ENCODE data around the gene NCF2.

NCF2 gene

DNA sequence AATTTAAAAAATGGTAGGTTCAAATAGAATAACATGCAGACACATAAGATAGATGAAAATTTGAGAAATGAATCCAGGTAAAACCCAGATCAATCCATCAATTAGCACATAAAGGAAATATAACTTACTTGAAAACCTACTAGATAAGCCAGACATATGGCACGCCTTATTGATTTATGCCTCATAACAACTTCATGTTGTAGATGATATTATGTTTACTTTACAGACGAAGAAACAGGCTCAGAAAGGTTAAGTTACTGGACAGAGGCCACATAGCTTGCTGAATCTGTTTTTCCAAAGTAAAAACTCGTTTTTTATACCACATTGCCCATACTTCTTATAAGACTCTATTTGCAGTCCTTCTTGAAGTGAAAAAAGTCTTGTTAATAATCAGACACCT, 22.1 kb upstream of the NCF2 start:
- in situ Hi-C loops (cut with HindIII; ENCODE audit: low sequenced_read_pairs) = no loop called here

DNA sequence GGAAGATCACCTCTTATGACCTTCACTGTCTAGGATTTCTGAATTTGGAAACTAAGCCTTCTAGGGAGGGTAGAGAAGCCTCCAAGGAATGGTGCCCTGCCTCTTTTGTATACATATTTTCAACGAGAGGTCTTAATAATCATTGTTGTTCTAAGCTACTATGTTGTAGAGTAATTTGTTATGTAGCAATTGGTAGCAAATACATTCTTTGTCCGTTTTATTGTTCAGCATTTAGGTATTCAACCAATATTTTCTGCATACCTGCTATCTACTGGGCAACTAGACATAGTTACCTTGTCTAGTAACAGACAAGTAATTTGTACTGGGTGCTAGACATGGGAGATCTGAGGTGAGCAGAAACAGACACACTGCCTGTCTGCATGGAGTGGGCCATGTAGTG, 20.8 kb upstream of the NCF2 start:
- in situ Hi-C loops (cut with HindIII; ENCODE audit: low sequenced_read_pairs) = no loop called here

DNA sequence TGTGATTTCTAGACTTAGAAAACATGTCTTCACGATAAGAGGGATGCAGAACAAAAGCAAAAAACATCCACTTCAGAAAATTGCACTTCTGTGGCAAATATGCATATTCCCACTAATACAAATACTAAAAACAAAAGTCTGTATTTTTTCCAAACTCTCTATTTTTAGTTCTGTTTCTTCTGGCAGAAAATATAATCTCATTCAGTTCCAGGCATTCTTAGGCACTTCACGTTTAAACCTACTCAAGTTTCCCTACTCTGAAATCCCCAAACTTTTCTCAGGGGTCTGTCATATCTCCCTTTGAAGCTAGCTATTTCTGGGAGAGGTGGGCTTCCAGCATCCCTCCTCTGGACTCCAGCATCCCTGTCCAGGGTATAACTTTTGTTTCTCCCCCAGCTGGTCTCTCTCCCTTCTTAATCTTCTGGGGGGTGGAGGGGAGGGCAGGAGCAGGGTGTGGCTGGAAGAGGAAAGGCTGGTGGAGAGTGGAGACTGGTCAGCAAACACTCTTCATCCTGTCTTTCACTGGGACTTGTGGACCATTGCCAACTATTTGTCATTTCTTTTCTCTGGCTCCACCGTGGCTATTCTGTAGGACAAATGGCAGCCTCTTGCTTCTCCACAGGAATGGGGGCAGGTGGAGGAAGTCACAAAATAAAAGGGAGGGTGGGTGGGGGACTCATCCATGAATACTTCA, 19.6 kb upstream of the NCF2 start:
- in situ Hi-C loops (cut with HindIII; ENCODE audit: low sequenced_read_pairs) = no loop called here

DNA sequence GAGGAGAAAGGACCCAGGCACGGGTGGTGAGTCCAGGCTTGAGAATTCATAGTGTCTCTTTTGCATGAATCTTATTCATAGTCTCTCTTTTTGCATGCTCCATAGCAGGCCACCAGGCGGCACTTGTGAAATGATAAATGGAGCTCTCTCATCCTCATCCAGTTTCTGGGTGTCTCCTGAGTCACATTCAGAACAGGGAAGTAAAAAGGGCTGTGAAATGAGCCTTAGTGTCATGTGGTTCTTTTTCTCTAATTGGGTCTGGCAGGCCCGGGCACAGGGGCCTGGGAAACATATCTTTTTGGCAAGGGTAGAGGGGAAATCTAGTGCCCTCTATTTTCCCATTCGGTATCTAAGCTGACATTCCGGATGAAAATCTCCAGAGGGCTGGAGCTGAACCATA, 19.1 kb upstream of the NCF2 start:
- in situ Hi-C loops (cut with HindIII; ENCODE audit: low sequenced_read_pairs) = no loop called here

DNA sequence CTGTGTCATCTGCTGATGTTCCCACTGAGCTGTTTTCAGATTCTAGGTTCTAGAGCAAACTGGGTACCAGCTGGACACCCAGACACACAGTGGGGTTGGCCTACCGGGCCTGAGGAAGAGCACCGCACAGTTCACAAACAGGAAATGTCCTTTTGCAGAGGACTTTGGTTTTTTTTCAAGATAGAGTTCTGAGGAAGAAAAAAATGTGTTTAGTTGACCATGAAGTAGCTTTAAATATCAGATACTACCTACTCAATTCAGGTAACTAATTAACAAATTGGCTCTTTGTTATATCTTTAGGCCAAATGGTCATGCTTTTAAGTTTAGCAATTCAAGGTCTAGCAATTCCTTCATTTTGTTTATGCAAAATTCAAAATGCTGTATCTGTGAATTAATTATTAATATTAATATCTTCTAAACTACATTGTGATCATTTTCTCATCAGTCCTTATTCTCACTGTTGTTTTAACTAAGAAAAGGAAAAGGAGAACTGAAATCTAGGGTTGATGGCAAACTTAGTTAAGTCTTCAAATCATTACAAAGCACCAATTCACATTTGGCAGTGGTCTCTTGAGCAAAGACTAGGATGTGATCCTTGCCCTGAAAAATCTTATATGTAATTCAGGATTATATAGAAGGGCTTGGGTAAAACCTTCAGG, 17.2 kb upstream of the NCF2 start:
- in situ Hi-C loops (cut with HindIII; ENCODE audit: low sequenced_read_pairs) = no loop called here

DNA sequence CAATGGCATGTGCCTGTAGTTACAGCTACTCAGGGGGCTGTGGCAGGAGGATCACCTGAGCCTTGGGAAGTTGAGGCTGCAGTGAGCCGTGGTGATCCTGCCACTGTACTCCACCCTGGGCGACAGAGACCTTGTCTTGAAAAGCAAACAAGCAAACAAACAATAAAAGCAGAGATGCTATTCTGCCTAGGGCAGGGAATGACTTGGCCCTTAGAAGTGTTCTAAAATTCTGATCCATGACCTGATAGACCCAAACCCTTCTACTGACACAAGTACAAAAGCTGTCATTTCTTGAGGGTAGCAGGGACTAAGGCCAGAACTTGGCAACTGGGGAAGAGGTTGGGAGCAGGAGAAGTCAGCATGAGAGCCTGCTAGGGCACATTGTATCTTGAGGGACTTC, 15.6 kb upstream of the NCF2 start:
- in situ Hi-C loops (cut with HindIII; ENCODE audit: low sequenced_read_pairs) = no loop called here

DNA sequence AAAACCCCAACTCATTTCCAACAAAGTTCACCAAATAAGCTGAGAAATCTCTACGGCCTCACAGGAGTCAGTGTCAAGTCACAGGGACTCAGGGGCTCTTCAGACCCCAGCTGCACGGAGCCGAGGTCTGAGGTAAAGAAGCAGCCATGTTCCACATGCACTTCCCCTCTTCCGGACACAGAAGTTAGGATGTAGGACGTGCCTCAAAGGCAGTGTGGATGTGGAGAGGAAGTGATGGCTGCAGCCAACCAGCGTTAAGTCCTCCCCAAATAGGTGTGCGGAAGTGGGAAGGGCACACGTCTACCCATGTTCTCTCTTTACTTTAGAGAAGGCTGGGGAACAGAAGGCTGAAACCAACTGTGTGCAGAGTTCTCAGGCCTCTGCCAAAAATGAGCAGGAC, 14.6 kb upstream of the NCF2 start:
- in situ Hi-C loops (cut with HindIII; ENCODE audit: low sequenced_read_pairs) = no loop called here

DNA sequence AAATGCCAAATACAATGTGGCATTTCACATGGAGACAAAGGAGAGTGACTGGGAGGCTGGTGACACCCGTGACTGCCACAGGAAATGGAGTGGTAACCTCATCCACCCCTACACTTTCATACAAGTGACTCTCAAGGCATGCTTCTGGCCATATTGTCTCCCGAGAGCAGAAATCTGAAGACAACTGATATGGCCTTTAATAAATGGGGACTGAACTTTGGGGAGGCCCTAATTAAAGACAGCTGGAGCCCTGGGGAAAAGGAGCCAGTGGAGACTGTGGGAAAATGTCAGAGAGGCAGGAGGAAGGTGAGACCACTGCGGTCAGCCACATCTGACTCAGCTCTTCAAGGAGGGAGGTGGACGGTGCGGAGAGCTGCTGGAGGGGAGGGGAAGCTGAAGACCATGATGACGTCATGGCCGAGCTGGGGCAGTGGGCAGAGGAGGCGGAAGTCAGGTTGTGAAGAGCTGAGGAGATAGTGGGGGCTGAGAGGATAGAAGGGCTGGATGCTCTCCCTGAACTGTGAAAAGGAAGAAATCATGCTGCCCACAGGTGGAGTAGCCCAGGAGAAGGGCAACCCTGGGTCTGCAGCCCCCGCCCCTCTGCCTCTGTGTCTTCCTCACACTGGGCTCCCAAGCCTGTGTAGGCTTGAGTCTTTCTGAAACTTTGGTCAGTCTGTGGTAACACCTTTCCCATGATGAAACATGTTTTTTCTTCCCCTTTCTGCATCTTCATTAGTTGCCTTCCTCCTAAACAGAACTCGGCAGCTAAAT, 14.0 kb upstream of the NCF2 start:
- in situ Hi-C loops (cut with HindIII; ENCODE audit: low sequenced_read_pairs) = no loop called here

DNA sequence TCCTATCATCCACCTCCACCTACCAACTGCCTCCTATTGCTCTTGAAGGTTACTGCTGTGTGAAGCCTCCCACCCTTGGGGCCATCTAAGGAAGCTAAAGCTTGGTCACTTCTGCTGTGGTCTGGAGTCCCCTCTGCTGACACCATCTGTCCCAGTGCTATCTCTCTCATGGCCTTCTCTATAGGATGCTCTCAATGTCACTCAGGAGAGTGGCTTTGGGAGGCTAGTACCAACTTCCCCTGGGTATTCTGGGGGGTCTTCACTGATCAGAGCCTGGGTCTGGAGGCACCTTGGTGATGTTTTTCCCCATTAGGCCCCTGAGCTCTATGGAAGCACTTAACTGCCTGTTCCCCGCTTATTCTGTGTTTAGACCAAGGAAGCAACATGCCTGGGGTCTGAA, 12.3 kb upstream of the NCF2 start:
- in situ Hi-C loops (cut with HindIII; ENCODE audit: low sequenced_read_pairs) = no loop called here

DNA sequence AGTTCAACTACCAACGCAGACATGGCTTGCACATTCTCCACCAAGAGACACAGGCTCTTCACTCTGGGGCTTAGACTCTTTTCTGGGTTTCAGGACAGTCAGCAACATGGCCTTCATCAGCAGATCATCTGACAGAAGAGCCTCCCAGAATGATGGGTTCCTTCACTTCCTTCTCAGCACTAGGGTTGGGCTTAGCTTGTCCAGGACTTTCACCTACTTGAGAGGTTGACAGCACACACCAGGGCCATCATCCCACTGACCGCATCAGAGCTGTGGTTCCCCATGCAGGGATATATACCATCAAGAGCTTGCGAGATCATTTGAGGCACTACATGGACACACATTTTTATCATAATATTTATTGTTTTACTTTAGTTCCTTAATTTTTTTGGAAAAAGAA, 10.4 kb upstream of the NCF2 start:
- in situ Hi-C loops (cut with HindIII; ENCODE audit: low sequenced_read_pairs) = no loop called here

DNA sequence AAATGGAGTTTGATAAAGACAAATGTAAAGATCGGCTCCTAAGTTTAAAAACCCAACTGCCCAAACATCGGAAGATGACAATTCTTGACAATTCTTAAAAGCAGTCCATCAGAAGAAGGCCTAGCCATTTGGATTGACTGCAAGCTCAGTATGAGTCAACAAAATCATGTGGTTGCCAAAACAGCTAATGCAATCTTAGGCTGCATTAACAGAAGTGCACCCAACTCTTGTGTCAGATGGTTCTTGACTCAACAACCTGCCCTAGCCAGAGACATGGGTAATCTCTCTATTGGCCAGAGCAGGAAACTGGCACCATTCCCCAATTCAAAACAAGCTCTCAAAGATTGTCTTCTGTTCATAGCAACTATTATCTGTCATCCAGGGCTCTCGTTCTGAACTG, 9.9 kb upstream of the NCF2 start:
- in situ Hi-C loops (cut with HindIII; ENCODE audit: low sequenced_read_pairs) = no loop called here

DNA sequence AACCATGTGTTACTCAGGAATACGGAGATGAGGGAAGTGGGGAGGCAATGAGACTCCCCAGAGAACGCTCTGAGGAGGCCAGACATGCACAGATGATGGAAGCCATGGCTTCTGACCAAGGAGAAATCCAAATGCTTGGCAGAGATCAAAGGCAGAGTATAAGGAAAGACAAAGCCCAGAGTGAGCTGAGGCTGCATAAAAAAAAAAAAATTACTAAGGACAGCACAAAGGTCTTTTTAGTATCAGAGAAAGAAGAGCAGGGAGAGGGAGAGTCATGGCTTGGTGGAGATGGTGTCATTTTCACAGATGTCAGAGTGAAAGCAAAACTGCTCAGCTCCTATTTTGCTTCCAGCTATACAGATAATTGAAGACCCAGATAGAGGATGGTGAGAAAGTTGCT, 8.1 kb upstream of the NCF2 start:
- in situ Hi-C loops (cut with HindIII; ENCODE audit: low sequenced_read_pairs) = no loop called here

DNA sequence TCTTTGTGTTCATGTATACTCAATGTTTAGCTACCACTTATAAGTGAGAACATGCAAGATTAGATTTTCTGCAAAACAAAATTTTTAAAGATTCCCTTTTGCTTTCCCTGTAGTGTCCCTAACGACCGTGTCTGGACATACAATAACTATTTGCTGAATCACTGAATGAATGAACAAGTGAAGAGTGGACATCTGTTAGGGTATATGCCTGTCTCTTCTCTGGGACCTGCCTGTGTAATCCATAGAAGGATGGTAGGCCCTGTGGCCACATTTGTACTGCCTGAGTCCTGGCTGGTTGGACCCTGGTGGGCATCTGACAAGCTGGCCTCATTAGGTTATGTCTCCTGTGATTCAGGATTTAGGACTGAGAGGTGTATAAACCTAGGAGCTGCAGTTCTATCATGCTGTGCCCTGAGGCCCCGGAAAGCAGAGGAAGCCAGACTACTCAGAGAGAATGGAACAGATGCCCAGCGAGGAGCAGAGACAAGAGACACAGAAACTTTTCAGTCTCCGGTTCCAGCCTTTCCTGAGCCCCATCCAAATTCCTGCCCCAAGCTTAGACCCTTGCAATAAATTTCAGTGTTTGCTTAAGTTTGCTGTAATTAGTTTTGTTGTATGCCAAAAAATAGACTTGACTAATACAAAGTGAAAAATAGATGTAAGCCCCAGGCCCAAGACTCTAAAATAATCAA, 7.5 kb upstream of the NCF2 start:
- in situ Hi-C loops (cut with HindIII; ENCODE audit: low sequenced_read_pairs) = no loop called here

DNA sequence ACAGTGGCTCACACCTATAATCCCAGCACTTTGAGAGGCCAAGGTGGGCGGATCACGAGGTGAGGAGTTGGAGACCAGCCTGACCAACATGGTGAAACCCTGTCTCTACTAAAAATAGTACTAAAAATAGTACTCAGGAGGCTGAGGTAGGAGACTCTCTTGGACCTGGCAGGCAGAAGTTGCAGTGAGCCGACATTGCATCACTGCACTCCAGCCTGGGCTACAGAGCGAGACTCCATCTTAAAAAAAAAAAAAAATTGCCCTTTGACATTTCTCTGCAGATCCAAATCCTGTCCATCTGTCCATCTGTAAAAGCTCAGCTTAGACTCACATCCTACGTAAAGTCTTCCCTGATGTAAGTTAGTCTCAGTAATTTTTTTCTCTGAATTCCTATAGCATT, 6.2 kb upstream of the NCF2 start:
- in situ Hi-C loops (cut with HindIII; ENCODE audit: low sequenced_read_pairs) = no loop called here

DNA sequence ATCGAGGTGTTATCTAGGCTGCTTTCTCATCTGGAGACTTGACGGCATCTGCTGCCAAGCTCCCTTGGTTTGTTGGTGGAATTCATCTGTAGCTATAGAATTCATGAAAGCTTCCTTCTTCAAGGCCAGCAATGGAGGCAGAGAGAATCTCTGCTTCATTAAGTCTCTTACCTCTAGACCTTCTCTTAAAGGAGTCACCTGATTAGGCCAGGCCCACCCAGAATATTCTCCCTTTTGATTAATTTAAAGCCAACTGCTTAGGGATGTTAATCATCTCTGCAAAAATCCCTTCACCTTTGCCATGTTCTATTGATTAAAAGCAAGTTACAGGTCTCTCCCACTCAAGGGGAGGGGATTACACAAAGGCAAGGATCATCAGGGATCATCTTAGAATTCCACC, 5.3 kb upstream of the NCF2 start:
- in situ Hi-C loops (cut with HindIII; ENCODE audit: low sequenced_read_pairs) = no loop called here

DNA sequence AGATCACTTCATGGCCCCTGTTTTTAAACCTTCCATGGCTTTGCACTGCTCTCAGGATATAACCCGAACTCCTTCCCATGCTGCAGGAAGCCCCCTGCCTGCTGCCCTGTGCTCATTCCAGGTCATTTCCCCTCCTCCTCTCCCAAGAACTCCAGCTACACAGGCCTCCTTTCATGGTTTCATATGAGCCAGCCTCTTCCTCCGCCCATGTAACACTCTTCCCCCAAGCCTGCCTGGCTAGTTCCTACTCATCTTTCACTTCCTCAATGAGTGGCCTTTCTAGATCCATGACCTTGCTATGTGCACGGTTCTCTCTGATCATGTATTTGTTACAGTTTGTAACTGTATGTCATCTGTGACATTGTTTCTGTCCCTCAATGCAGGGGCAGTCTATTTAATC, 3.1 kb upstream of the NCF2 start:
- in situ Hi-C loops (cut with HindIII; ENCODE audit: low sequenced_read_pairs) = no loop called here

DNA sequence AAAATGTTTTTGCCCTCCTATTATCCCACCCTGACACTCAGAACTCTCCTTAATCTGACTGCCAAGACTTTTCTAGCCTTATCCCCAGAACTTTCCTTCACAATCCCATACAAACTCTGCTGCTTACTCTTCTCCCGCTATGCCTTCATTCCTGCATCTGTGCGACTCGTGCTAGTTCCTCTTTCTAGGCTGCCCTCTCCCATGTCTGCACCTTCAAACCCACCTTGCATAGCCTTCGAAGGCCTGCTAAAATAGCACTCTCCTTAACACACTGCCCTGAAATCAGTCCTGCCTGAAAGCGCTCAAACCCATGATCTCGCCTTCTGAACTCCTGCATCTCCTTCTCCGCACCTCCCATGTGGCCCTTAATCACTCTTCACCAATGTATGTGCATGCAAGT, 2.5 kb upstream of the NCF2 start:
- in situ Hi-C loops (cut with HindIII; ENCODE audit: low sequenced_read_pairs) = no loop called here

DNA sequence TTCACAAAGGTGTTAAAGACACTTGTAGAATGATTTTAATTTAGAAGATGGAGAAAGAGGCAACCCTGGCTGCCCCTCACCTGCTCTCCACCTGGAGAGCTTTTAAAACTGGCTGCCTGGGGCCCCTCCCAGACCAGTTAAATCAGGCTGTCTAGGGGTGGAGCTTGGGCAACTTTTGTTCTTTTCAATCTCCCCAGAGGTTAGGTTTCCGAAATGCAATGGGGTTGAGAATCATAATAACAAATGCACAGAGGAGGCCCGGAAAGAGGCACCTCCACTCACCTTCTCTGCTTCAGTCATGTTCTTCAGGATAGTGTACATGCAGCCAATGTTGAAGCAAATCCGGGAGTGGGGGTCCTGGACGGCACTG, 400 bp downstream of the NCF2 start:
- in situ Hi-C loops (cut with HindIII; ENCODE audit: low sequenced_read_pairs) = no loop called here

DNA sequence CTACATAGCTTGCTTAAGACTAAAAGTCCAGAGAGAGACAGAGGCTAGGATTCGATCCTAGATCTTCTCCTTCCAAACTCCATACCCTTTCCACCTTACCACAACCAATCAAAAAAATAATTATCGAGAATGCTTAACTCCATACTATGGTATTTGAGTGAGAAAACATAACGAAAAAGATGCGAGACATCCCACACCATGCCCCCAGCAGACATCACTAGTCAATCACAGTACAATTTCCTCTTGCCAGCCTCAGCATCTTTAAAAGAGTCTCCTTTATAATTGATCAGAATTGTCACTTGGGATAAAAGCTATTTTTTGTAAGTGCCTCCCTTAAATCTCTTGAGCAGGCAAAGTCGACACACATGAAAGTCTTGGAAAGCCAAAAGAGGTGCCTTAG, 875 bp downstream of the NCF2 start:
- in situ Hi-C loops (cut with HindIII; ENCODE audit: low sequenced_read_pairs) = no loop called here

DNA sequence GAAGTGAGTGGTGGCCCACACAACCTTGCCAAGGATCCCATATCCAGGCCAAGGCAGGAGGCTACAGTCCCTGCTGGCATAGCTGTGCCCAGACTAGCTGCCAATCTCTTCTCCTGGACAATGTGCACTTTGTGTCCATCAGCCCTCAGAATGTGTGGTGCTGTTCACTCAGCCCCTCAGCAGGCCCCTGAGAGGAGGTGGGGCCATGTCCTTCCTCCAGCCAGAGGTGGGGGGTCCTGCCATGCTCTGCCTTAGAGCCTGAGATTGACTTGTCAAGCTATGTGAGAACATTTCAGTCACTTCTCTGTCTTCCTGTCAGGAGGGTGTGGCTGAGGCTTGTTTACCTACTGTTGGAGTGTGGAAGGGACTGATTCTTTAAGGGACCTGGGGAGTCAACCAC, 1.4 kb downstream of the NCF2 start:
- in situ Hi-C loops (cut with HindIII; ENCODE audit: low sequenced_read_pairs) = no loop called here

DNA sequence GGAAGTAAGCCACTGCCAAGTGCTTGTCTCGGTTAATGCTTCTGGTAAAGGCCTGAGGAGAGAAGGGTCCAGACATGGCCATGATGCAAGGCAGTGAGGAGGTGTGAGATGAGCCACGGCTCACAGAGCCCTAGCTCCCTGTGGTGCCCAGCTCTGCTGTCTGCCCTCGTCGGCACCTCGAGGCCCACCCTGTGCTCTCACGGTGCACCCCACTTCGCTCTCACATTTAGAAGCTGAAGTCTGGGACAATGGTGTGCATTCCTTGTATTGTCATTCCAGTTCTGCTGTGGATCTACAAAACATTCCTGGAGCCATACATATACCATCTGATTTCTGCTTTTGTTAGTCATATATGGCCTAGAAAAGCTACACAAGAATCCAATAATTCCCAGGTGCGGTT, 3.3 kb downstream of the NCF2 start:
- in situ Hi-C loops (cut with HindIII; ENCODE audit: low sequenced_read_pairs) = no loop called here

DNA sequence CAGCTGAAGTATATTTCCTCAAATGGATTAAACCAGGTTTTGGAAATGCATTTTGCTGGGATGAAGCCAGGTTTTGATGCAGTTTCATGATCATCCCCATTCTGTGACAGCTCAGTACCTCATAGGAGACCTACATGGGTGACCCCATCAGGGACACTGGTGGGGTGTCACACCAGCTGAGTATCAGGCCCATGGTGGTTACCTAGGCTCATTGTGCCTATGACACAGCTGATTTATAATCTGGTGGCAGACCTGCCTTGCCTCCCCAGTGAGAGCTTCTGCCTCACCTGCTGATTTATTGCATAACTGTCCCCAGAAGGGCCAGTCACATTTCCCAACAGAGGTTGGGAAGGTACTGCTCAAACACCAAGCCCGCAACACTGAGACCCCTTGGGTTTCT, 3.8 kb downstream of the NCF2 start:
- in situ Hi-C loops (cut with HindIII; ENCODE audit: low sequenced_read_pairs) = no loop called here
